GM21423 (cell line): ENCODE data around the gene PPP1R12B.
"Not testable (repeated sequence)": the region's sequence is repeated elsewhere in the genome, so short reads cannot be mapped to it uniquely, and the experiment has no call there.

Experiments used
- ATAC-seq: cut with Tn5 transposase; IDR thresholded peaks from one replicate; pipeline ENCODE4 v1.9.1; 2021; ENCODE audit warnings: mild to moderate bottlenecking, moderate library complexity; ENCODE audit not compliant: unreplicated experiment

The PPP1R12B gene

GRCh38 chr1:202593845-202594244 lies 245.3 kb downstream of the PPP1R12B start:
- no peak for ATAC-seq

GRCh38 chr1:202596638-202597037 lies 248.1 kb downstream of the PPP1R12B start:
- ATAC-seq = no peak

GRCh38 chr1:202597090-202597761 lies 248.7 kb downstream of the PPP1R12B start:
- ATAC-seq = no peak

GRCh38 chr1:202599669-202600431 lies 251.4 kb downstream of the PPP1R12B start:
- ATAC-seq = no peak

DNA sequence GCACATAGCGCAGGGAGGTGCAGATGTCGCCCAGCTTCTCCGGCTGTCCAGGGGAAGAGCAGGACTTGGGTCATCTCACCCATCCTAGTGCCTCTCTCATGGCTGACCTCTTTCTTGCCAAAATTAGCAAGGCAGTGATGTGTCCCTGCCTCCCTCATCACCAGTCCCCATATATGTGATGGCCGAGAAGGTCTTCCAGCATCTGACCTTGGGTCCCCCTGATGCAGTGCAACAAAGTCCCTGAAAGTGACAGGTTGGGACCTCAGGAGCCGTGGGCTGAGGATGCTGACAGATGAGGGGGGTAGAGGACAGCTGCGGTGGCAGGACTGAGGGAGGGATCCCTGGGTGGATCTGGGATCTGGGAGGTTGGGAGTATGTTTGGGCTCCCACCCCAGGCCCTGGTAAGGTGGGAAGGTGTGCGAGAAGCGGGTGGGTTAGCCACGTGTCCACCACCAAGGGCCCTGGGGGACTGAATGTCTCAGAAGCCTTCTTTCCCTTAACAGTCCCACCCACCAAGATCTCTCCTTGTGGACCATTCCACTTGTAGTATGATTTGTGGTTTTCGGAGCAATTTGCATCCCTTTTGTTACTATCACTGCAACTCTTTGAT lies 252.0 kb downstream of the PPP1R12B start:
- no peak for ATAC-seq

GRCh38 chr1:202603435-202603834 lies 254.9 kb downstream of the PPP1R12B start:
- no peak for ATAC-seq

DNA sequence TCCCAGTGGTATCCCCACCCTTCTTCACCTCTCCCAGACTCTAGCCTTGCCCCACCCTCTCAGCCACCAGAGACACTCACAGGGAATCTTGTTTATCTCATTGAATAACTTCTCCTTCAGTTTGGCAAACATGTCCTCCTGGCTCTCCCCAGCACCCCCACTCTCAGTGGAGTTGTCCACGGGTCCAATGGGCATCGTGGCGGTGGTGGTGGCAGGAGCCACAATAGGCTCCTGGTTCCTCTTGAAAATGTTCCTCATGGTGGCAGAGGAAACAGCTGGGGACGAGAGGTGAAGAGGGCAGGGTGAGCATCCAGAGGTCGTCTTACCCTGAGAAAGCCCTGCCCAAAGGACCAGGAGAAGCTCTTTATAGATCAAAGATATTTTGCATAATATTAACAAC lies 257.0 kb downstream of the PPP1R12B start:
- ATAC-seq = no peak

DNA sequence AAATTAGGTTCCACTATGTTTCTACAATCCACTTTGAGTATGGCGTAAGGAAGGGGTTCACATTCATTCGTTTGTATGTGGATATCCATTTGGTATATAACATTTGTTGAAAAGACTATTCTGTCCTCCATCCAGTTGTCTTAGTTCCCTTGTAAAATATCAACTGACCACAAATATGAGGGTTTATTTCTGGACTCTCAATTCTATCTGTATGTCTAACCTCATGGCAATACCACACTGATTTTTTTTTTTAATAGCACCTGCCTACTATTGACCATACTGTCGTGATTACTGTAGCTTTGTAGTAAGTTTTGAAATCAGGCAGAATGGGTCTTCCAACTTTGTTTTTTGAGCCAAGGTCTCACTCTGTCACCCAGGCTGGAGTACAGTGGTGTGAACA lies 263.5 kb downstream of the PPP1R12B start:
- ATAC-seq = not testable (repeated sequence)

DNA sequence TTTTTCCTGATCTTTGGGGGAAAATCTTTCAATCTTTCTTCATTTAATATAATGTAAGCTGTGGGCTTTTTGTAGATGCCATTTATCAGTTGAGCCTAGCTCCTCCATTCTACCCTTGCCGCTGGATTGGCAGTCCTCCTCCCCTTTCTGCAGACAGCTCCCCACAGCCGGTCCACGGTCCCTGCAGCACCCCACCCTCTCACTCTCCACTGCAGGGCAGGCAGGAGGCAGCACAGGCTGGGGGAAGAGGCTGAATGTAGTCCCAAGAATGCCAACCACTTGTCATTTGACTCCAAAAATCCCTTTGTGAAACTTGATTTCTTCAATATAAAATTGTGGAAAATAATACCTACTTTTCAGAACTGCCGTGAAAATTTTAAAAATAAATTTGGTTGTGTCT lies 265.1 kb downstream of the PPP1R12B start:
- ATAC-seq = no peak

- ATAC-seq = not testable (repeated sequence)
These were observed 266.1 kb downstream of the PPP1R12B start for GRCh38 chr1:202614363-202615207.

- not testable (repeated sequence) for ATAC-seq
These were observed 266.7 kb downstream of the PPP1R12B start for GRCh38 chr1:202615208-202615500.

GRCh38 chr1:202615501-202616354 lies 267.2 kb downstream of the PPP1R12B start:
- peak; percentile 72 for ATAC-seq

- ATAC-seq = peak; percentile 19
These were observed 267.9 kb downstream of the PPP1R12B start for GRCh38 chr1:202616355-202616915.

- ATAC-seq = not testable (repeated sequence)
These were observed 270.5 kb downstream of the PPP1R12B start for GRCh38 chr1:202619012-202619411.

GRCh38 chr1:202619505-202619904 lies 271.0 kb downstream of the PPP1R12B start:
- no peak for ATAC-seq

- not testable (repeated sequence) for ATAC-seq
These were observed 271.5 kb downstream of the PPP1R12B start for GRCh38 chr1:202620036-202620435.

GRCh38 chr1:202621446-202621845 lies 272.9 kb downstream of the PPP1R12B start:
- ATAC-seq = no peak

- ATAC-seq = no peak
These were observed 273.9 kb downstream of the PPP1R12B start for GRCh38 chr1:202622388-202622787.

- no peak for ATAC-seq
These were observed 274.6 kb downstream of the PPP1R12B start for GRCh38 chr1:202623075-202623474.

GRCh38 chr1:202623476-202623875 lies 275.0 kb downstream of the PPP1R12B start:
- not testable (repeated sequence) for ATAC-seq
